ENCODE data around the gene EGFR.

EGFR gene

DNA sequence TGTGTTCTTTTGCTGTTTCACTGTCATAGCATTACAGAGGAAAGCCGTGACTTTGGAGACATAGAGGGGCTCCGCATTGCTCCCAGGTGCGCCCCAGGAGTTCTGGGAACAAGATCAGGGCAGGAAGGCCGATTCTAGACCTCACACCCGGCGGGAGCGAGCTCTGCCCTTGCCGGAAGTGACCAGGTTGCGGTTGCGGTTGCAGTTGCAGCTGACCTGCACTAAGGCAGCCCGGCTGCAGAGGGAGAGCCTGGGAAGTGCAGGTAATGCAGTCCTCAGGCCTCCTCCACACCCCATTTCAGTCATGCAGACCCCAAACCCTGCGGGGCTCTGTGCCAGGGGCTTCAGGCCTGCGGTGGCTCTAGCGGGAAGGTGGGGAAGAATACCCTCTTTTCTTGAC, 216.3 kb downstream of the EGFR start:
- no peak for DNase-seq

DNA sequence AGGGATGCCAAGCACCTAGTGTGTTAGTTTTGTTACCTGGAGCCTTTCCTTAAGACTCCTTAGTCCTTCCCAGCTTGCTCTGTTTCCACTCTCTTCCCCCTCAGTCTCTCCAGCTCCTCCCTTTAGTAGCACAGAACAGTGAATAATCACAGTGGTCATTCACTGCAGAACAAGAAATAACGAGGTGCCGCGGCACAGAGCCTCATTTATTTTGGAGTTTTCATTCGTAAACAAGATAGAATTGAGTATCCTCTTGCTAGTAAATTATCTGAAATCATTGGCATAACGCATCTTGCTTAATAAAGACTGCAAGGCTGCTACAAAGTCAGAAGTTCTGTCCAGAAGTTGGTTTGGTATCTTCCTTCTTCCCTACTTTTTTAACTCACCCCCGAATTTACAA, 217.0 kb downstream of the EGFR start:
- no peak for DNase-seq

DNA sequence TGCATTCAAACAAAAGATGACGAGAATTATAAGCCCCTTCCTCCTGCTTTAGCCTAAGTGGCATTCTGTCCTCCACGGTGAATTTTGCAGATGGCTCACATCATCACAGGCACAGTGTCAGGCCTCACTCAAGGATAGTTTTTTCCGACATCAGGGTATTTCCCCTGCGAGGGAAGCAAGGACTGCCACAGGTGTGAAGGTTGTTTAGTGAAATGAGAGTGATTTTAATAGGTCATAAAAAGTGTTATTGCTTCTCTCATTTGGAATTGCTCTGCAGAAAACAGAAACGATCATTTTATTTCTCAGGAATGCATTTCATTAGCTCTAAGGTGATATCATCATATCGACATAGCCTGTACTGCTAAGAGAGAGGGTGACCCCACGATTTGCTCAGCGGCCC, 217.7 kb downstream of the EGFR start:
- DNase-seq: no peak

DNA sequence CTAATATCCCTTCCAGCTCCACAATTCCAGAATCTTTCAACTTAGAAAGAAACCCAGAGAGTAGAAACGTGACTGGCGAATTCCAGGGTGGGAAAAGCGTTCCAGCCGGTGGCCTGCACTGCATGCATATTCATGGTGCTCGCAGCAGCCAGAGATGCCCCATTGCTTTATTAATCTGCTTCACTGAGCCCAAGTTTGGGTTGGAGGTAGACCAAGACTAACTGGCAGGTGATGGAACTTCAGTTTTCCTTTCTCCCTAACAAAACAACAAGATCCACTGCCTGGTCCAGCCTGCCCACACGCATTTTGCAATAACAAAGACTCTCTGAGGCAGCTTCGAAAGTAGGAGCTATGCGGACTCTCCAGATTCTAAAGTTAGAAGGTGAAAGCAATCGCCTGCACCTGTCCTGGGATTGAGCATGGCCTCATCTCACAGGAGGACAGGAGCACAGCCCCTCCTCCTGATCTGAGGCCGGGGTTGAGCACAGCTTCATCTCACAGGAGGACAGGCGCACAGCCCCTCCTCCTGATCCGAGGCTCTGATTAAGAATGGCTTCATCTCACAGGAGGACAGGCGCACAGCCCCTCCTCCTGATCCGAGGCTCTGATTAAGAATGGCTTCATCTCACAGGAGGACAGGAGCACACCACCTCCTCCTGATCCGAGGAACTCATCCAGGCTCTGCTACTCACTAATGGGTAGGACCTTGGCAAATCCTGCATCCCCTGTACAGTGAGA, 218.5 kb downstream of the EGFR start:
- no peak for DNase-seq

DNA sequence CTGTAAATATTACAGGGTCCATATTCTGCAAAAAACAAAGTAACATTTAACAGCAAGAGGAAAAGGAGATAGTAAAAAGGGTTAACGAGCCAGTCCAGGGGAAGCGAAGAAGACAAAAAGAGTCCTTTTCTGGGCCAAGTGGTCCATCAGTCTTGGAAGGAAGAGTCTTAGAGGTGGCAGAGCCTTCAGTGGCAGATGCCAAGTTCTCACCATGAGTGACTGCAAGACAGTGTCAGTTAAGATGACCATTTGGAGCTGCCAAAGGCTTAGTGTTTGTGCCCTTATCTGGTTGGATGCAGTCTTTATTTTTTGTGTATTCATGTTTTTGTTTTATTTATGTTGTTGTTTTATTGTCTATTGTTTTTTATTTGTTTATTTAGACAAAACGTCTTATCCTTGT, 220.6 kb downstream of the EGFR start:
- no peak for DNase-seq

DNA sequence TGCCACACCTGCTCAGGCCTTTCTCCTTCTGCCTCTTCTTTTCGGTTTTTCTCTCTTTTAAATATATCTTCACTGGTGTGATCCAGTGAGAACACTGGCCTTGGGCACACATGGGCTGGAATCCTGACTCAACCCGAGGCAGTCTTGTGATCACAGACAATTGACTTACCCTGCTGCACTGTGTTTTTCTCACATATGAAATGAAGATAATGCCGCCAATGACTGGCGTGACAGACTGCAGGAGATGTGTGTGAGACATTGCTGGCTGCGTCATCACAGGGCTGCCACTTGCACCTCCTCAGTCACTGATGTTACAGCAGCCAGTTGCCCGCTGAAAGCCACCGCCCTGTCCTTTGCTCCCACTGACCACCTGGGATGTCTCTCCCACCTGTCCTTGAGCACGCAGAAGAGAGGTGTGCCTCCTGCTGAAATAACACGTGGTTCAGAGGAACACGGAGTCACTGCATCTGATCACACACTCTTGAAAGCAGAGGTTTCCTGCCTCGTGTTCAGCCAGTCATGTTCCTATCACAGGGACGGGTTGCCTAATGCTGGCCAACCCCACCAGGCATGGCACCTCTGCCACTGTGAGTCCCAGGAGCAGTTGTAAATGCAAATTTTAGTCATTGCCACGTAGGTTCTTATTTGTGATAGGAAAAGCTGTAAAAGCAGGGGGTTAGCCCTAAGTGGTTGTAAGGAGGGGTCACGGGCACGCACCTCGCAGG, 221.8 kb downstream of the EGFR start:
- no peak for DNase-seq

DNA sequence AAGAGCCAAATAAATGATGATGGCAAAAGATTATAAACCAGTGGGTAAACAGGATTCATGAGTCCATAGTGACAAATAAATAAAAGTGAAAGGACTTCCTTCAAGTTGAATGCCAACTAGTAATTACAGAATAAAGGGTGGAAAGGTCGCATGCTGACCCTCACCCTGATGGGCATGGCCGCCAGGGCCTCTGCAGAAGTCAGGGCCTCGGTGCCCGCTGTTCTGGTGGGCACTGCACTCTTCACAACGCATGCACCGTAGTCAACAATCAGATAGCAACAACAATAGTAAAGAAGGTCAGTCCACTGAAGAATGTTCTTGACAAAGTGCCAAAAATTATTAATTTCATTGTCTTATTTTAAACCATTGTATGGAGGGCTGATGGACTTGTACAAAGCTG, 223.1 kb downstream of the EGFR start:
- DNase-seq: no peak

DNA sequence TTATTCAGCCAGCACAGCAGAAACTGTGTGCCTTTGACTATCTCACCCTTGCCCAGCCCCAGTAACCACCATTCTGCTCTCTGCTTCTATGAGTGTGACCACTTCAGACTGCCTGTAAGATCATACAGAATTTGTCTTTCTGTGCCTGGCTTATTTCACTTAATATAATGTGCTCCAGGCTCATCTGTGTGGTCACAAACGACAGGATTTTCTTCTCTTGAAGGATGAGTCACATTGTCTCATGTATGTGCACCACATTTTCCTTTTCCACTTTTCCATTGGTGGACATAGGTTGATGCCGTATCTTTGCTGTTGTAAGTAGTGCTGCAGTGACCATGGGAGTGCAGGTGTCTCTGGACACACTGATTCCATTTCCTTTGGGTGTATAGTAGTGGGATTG, 223.8 kb downstream of the EGFR start:
- no peak for DNase-seq

DNA sequence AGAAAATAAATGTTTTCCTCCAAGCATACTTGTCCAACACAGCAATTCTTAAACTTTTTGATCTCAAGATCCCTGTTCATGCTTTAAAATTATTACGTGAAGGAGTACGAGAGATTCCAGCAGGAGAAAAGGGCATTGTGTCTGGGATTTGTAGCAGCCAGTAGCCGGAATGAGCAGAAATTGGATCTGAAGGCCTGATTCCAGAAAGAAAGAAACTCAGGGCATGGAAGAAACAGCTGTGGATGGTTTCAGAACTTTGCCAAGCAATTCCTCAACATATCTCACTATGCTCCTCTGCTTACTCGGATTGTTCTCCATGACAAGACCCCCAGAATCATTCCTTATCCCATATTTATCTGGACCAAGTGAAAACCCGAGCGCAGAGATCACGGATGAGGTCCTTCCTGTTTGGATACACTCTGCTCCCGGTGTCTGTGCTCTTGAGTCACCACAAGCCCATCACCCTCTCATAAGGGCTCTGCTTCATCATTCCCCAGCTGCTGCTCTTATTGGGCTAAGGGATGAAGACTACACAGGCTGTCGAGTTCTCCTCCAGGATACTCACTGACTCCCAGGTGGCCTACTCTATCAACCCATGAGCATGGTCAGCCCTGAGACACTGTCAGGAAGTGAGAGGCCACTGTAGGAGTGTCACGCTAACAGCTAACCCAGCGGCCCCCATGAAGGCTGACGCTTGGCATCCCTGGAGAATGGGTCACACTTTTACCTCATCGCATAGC, 225.4 kb downstream of the EGFR start:
- no peak for DNase-seq

DNA sequence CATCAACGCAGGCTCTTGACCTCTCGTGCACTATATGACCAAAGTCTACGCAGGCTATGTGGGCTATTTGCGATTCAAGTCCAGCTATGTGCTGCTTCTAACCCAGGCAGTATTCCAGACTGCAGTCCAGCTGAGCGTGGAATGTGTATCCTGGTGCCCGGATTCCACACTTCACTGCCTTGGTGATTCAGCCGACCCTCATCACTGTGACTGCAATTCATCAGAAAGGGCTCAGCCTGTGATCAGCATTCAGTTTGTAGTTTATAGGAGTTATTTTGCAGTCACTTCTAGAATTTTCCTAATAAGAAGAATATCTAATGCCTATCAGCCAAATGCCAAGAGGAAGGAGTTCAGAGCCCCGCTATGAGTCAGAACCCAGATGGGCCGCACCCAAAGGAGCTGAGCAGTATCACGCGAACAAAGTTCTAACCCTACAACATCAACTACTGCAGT, 226.5 kb downstream of the EGFR start:
- peak; percentile 27 for DNase-seq

DNA sequence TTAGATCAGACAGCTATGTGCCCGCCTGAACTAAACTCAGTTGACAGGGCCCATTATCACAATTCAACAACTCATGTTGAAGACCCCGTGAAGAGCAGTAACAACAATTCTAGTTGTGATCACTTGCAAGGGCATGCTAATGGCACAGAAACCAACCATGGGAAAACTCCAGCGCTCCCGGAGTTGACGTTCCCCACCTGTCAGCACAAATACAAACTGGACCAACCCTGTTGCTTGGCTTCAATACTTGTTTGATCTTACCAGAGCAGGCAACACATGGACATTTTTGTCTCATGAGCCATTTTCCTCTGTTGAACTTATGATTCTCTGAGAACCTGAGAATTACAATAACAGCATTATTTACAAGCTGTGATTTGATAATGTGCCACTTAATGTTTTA, 227.4 kb downstream of the EGFR start:
- no peak for DNase-seq

DNA sequence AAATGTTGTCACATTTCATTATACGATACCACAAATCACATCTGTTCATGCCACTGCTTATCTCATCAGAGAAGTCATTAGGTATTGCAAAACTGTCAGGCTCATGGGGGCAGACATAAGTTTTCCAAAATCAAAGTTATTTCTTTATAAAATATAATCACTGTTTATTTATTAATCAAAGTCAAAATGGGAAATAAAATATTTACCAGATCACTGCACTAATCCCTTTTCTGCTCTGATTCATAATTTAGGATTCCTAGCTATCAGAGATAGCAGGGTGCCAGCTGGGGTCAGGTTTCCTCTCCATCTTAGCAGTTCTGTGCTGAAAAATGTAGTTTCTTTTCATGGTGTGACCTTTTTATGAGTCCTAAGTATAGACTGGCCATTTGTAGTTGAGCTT, 228.6 kb downstream of the EGFR start:
- no peak for DNase-seq

DNA sequence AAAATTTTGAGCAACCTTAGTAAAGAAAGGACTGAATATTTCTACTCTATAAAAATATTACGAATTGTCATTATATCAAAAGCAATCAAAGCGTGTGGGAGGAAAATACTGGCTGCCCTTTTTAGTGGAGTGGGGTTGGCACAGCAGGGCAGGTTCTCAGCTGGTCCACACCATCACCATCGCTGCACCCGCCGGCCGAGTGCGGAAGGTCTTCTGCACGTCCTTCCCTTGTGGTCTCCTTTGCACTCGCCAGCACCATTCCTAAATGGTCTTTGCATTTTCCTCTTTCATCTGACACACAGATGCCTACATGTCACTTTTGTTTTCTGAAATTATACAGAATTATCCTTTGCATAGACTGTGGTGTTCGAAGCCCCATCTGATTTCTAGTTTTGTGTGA, 229.7 kb downstream of the EGFR start:
- no peak for DNase-seq

DNA sequence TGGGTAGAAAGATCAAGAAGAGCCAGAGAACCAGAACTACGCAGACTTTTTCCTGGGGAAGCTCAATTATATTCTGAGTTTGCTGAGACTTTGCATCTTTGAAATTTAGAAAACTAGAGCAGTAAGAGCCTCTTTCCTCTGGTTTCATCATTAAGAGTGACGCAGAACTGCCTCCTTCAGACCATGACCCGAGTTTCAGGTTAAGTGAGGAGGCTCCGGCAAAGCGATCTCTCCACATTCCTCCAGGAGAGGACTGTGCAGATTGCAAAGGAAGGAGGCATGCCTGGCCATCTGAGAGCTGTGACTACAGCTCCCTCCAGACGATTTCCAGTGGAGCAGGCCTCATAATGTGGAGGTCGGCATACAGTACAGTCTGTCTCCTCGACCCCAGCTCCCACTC, 230.5 kb downstream of the EGFR start:
- no peak for DNase-seq

DNA sequence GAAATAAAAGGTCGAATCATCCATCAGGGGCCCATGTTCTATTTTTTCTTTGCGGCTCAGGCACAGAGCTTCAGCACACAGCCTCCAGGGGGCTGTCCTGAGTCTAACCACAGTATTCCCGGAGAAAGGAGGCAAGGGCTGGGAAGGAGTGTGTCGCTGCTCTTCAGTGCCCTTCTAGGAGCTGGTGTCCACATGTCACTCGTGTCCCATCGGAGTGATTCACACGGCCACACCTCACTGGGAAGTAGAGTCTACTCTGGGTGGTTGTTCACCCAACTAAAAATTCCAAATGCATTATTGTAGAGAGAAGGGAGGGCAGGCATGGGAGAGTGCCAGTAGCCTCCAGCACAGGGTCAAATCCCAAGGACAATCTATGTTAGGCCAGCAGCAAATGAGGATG, 231.5 kb downstream of the EGFR start:
- peak; percentile 35 for DNase-seq

DNA sequence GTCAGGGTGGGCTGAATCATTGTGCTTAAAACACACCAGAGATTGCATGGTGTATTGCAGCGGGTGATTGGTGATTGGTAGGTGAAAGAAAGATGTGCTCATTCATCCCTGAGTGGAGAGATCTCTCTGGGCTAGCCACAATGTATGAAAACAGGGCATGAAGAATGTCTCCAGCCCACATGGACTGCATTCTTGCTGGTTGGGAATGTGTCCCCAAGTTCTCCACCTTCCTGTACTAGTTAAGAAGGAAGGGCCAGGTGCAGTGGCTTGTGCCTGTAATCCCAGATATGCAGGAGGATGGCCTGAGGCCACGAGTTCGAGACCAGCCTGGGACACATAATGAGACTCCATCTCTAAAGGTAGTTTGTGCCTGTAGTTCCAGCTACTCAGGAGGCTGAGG, 232.5 kb downstream of the EGFR start:
- no peak for DNase-seq

DNA sequence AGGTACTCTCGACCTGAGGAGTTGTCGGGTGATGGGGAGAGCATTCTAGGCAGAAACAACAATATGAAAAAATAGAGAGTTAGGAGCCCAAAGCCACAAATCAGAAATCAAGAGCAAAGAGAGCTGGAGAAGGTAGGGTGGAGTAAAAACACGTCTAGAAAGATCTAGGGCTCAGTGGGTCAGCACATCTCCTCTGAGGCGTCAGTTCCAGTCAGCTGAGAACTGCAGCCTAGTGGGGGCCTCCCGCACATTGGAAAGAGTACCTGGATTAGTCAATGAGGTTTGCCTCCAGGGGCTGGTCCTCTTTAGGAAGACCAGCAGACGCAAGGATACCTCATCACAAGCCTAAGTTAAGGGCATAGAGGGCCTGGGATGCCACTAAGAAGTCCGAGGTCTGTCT, 233.1 kb downstream of the EGFR start:
- DNase-seq: no peak

DNA sequence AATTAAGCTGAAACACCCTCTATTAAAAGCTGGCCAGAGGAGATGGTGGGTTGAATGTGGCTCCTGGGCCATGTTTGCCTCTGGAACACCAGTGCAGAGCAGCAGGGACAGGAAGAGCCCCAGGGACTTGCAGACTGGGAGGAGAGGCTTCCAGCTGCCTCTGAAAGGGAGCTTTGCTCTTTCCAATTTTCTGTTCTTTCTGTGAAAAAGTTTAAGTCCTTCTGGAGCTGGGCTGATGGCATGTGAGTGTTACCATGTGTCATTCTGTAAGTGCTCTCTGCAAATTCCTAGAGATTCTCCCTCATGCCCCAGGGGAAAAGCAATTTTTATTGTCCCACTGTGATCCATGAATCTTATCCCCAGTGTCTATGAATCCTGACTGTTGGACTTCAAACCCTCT, 233.6 kb downstream of the EGFR start:
- DNase-seq: no peak

DNA sequence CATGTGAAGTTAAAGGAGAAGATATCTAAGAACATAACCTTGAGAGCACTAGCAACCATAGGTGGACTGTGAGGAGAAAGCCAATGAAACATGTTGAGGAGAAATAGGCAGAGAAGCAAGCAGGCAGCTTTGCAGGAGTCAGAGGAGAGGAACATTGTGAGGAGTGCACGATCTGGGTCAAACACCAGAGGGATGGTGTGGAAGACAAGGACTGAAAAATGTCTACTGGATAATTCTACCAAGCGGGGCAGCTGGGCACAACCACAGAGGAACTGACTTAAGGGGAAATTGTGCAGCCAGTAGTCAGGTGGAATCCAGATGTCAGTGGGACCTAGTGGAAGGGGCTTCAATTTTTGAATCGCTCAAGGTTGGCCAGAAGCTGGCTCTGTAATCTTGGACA, 234.4 kb downstream of the EGFR start:
- DNase-seq: no peak

DNA sequence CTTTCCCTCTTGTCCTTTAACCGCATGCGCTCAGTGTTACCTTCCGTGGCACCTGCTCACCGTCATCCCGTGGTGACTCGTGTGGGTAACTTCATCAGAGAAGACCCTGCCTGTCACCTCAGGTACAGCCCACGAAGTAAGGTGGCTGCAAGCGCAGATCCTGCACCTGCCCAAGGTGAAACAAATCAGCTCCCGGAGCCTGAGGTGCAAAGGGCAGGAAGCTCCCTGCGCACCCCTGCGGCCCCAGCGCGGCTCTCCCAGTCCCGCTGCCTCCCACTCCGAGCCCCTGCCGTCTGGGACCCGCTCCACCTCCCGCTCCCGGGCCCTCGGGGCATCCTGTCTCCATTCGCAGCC, 235.4 kb downstream of the EGFR start:
- DNase-seq: no peak

DNA sequence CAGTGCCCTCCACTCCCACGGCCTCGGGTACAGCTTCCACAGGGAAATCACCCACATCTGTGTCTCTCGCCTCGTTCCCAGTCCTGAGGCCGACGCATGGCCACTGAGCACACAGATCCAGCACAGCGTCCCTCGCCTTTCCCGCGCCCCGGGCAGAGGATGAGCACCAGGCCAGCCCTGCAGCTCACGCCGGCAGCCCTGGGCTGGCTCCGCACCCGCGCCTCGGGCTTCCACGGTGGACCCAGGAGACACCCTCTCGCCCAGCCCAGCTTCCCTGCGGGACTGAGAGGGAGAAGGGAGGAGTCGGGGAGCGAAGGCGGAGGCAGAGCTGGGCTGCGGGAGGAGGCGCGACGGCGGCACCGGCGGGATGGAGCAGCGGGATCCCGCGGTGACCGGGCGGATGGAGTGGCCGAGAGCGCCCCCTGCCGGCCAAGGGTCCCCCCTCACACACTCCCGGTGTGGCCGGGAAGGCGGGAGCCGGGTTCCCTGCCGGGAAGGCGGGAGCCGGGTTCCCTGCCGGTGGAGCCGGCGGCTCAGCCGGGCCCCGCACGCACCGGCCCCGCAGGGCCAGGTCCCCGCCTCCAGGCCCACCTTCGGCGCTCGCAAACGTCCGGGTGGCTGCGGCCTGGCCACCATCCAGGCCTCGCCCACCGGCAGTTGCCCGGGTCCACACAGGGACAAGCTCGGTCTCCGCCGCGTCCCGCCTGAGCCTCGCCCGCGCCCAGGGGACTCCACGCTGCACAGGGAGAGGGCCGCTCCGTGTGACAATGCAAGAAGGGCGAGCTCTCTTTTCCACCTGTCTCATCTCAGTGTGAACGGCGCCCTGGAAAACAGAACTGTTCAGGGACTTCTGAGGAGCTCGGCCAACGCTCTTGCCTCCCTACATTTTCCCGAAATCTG, 236.0 kb downstream of the EGFR start:
- peak; percentile 64 for DNase-seq

DNA sequence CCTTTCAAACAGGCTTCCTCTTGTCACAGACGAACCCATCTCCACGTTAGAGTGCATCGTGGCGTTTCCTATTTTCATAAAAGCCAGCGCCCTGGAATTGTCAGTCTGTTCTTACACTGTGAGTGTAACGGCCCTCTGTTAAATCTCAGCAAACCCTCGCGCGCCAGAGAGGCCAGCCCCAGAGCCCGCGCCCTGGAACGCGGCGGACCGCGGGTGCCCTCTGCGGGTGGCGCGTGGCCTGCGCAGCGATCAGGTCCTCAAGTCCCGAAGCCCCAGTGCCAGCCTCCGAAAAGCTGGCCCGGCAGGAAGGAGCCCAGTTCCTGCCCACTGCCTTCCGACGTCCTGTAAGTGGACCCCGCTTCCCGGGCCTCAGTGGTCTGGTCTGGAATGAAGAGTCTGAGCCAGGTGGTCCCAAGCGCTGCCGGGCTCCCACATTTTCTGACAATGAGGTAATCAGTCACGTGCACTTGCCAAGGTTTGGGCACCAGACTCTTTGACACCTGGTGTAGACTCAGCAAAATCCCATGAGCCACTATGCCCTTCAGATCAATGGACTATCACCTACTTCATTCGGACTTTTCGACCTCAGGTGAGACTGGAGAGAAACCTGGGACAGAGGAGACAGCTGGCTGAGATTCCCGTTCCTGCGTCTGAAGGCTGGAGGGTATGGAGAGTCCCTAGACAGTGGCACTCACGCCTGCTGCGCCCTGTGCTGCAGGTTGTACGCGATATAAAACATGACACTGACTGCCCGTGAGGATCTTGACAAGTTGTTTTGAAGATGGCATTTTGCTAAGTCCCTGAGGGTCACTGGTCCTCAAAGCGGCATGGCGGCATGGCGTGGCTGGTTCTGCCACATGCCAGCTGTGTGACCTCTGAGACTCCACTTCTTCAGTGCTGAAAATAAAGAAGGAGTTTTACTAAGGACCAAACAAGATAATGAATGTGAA, 237.0 kb downstream of the EGFR start:
- DNase-seq: peak; percentile 41
